GM19351 (cell line): ENCODE results near the gene OR52B2.

Experiments
- ATAC-seq: cut with Tn5 transposase; IDR thresholded peaks from one replicate; pipeline ENCODE4 v1.9.1; 2021; ENCODE audit warnings: mild to moderate bottlenecking, moderate library complexity; ENCODE audit not compliant: unreplicated experiment

OR52B2 gene

DNA sequence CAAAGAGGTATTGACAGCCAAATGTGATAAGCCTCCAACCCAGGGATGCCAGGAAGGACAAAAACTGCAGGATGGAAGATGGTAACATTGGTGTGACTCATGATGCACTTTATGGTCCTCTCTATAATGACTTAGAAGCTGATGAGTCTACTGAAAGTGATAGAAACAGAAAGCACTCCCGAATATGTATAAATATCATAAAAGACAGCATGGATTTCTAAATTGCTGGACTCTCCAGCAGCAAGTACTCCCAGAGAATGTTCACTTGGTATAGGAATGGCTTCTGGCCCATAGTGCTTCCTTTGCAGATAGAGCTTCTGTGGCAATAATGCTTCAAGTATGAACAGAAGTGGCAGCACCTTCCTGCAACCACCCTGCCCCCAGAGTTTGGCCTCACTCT is at the start of gene OR52B2:
Gene OR52B2 (minus strand): TSS at position 101 of the 400 bp plus-strand sequence. CDS start 0 bp downstream, at position 101.
- no peak for ATAC-seq

DNA sequence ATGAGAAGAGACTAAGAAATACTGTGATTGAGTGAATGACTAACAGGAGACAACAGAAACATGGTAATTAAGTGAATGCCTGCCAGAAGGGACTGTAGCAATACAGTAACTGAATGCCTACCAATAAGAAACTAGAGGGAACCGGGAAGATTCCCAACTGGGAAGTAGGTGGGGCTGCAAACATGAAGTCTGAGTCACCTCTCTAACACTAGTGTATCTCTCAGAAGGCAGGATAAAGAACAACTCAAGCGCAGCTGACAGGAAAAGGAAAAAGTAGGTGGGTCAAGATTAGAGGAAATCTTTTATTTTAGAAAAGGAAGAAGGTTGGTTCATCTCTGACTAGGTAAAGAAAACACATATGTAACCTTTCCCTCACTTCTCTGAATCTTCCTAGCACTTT is 49.2 kb upstream of the OR52B2 start:
- no peak for ATAC-seq

DNA sequence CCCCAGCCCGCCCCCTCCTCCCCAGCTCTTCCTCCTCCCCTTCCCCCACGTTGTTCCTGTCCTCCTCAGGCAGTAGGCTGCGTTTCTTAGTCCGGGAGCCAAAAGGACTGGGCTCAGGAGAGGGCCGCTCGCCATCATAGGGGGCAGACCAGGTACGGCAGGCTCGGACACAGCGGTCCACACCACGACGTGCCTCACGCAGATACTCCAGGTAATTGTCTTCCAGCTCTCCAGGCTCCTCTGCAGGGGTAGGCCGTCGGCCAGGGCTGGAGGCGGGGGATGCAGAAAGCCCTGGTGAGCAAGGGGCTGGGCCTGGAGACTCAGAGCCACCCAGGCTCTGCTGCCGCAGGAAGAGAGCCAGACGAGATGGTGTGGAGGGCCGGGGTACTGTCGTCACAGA is 47.6 kb upstream of the OR52B2 start:
- no peak for ATAC-seq

DNA sequence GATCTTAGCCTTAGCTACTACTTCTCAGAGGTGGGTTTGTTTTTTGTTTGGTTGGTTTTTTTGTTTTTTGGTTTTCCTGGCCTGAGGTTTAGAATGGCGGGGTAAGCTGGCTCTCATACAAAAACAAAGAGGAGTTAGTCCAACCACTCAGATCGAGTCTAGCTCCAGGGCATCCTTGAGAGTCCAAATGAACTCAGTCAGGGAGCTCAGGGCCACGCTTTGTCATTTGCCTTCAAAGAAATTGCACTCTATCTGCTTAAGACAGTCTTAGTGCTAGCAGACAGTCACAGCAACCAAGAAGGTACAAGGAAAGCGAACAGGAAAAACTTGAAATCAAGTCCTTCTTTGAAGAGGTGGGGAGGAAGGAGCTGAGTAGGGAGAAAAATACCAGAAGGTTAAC is 46.4 kb upstream of the OR52B2 start:
- no peak for ATAC-seq

DNA sequence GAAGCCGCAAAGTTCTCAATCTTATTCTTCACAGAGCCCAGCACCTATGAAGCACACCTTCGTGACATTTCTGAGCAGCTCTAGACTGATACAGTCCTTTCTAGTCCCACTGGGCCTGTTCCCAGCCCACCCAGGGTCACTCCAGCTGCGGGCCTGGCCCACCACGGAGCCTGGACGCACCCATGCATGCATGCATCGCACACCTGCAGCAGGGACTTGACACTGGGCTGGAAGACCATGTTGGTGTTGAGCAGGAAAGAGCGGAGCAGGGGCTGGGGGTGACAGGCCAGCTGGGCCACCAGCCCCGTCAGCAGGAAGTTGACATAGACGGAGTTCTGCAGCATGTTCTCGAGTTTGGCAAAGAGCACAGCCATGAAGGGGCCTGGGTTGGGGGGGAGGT is 44.4 kb upstream of the OR52B2 start:
- no peak for ATAC-seq

DNA sequence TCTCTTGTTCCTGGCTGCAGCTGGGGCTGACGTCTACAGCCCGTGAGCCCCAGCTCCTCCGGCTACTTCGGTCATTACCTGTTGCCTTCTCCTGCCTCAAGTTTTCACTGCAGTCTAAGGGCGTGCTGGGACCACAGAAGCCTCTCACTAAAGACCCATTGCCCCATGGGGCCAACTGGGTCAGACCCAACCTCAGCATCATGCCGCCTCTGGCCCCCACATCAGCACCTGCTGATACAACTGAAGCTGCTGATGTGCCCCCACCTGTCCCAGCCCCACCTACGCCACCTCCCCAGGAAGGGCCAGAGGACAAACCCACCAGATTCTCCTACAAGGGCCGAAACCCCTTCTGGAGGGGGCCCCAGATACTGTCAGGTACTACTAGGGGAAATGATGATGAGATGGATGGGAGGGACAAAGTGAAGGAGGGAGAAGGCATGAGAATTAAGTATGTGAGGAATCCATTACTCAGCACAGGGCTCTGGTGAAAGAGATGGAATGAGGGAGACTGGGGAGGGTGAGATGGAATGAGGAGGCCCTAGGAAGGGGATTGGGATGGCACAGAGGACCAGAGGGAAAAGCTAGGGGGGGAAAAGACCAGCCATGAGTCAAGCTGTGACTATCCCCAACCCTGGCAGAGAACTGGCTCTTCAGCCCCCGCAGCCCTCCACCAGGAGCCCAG is 40.3 kb upstream of the OR52B2 start:
- ATAC-seq: no peak

DNA sequence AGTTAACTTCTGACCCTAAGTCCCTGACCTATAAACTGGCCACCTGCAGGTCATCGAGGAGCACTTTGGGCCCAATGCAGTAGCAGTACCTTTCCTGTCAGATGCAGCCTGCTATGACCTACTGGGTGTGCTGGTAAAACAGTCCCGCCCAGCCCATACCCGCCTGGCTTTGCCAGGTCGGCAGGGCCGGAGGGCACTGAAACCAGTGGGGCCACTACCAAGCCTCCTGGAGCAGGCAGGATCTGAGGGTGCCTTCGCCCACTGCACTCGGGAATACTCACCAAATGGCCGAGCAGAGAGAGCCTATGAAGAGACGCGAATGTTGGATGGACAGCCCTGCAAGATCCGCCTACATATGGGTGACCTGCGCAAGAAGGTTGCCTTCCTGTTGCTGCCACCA is 39.7 kb upstream of the OR52B2 start:
- no peak for ATAC-seq

DNA sequence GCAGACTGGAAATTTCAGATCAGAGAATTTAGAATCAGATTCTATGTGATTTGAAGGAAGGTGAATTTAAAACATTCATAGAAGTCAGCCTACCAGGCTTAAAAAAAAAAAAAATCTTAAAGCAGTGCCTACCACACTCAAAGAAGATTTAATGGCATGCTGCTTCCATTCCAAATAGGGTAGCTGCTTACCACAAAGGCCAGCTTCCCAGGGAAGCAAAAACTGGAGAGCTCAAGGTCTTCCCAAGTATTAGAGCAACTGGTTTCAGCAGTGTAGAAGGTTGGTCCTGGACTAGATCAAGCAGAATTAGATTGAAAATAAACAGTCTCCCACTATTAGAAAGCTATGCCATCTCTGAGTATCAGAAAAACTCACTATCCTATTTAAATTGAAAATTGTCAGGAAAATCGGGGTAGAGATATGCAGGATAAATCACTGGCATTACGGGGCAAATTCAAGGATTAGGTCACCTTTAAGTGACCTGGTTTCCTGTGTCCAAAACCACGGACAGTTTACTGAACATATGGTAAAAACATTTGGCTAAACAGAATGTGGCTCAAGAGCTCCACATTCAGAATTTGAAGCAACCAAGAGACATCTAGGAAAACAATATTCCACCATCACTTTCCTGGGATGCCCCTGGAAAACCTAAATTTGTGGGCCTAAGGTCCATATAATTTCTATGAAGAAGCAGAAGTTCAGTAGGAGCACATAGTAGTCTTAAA is 36.5 kb upstream of the OR52B2 start:
- no peak for ATAC-seq

DNA sequence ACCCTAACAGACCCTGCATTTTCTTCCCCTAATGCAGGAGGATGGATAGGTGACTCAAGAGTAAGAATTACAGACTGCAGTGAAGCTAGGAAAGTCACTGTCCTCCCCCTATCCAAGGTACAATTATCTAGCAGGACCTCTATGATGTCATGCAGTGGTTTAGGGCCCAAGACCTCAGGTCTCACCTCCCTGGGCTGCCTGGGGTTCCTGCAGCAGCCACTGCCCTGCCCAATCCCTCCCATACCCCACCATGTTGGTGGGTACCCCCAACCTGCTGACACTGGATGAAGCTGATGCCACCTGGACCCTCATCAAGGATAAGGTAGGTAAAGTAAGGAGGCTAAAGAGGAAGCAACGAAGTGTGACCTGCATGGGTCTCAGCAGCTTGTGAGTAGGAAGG is 35.2 kb upstream of the OR52B2 start, which contains the start of gene C11orf42:
Gene C11orf42 (plus strand): TSS at position 192 of the 400 bp plus-strand sequence. CDS start 59 bp downstream, at position 251.
- ATAC-seq: no peak

DNA sequence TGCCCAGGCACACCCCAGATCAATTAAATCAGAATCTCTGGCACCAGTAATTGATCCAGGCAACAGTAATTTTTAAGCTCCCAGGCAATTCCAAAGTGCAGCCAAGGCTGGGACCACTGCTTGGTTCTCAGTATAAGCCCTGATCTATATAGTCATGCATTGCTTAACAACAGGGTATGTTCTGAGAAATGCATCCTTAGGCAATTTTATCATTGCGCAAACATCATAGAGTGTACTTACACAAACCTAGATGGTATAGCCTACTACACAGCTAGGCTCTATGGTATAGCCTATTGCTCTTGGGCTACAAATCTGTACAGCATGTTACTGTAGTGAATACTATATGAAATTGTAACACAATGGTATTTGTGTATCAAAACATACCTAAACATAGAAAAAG is 34.6 kb upstream of the OR52B2 start:
- no peak for ATAC-seq

DNA sequence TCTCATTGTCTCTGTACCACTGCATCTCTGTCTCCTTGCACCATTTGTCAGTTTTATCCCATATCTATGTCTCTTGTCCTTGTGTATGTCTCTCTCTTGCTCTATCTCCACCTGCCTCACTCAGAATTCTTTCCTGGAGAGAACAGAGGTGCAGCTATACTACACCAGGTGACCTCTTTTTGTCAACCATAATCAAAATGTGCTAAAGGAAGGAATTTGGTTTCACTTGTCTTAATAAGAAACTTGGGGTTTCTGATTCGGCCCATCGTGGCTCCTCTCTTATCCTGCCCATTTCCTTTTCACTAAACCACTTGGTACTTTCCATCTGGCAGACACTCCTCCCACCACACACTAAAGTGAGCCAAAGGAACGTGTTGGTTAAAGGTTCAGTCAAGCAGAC is 33.2 kb upstream of the OR52B2 start:
- ATAC-seq: peak; percentile 70

DNA sequence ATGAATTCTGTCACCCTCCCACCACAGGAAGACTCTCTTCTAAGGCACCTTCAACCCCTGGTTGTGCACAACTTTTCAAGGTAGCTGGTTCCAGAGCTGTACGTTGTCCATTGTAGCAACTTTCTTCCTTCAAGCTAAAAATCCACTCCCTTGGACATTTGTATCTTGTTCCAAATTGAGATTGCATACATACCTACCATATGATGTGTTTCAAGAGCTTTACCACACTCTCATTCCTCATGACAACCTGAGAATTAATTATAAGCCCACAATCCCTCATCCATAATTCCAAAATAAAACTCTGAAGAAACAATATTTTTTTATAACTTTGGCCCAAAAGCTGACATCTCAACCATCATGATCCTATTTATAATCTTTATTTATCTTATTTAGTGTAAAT is 31.9 kb upstream of the OR52B2 start:
- no peak for ATAC-seq

DNA sequence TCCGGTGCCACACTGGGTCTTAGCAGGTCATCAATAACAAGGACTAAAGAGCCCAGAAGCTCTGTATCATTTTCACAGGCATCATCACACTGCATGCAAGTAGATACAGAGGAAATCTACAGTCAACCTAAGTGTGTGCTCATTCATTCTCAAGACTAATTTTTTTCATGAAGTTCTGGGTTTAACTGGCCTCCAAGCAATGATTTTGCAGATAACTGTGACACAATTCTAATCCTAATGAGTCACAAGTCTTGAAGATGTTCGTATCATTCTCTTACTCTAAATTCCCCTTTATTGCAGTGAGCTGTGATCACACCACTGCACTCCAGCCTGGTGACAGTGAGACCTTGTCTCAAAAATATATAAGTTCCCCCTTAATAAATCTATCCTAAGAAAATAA is 31.4 kb upstream of the OR52B2 start:
- ATAC-seq: no peak

DNA sequence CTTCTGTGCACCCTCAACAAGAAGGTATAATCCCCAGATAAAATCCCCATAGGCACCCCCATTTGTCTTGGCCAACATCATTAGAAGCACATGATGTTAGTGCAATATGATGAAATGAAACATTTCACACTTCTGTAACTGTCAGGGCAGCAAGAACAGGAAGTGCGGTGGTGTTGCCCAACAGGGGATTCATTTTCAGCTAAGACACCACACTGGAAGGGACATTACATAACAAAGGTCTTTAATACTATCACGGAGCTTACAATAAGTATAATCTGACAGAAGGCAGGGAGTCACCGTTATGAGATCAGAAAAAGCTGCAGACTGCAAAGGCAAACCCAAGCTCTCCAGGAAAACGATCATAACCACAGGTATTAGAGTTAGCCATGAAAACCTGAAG is 30.8 kb upstream of the OR52B2 start:
- ATAC-seq: no peak

DNA sequence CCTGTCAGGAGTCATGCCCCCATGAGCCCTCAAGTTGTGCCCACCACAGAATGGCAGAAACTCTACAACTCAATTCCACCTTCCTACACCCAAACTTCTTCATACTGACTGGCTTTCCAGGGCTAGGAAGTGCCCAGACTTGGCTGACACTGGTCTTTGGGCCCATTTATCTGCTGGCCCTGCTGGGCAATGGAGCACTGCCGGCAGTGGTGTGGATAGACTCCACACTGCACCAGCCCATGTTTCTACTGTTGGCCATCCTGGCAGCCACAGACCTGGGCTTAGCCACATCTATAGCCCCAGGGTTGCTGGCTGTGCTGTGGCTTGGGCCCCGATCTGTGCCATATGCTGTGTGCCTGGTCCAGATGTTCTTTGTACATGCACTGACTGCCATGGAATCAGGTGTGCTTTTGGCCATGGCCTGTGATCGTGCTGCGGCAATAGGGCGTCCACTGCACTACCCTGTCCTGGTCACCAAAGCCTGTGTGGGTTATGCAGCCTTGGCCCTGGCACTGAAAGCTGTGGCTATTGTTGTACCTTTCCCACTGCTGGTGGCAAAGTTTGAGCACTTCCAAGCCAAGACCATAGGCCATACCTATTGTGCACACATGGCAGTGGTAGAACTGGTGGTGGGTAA is 29.2 kb upstream of the OR52B2 start, which contains the start of gene OR52W1:
Gene OR52W1 (plus strand): TSS at position 51 of the 637 bp plus-strand sequence. CDS start 0 bp downstream, at position 51.
- ATAC-seq: no peak

DNA sequence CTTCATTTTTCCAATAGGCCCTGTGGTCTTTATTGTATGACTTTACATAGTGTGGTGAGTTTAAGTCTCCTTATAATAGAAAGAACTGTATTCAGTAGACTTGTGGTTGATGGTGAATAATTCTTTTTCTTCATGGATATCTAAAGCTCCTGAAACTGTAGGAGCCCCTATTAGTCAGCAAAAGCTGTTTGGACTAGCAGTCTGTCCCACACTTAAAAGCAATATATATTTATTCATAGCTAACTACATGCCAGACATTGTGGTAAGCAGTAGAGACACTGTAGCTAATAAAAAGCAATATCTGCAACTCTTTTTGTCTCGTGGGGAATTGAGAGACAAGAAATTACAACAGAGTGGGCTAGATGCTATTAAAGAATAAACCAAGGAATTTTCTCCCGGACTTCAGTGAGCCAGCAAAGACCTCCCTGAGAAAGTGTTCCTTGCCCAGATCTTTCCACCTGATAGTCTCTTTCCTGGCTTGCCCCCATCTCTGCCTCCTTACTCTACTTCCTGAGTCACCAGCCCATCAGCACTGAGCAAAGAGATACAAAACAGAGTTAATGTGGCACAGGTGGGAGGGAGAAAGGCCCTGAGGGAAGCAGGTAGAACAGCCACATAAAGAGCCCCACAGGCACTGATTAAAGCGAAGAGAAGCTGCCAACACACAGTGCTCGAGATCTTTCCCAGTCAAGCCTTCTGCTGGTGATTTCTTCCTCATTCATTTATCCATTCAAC is 27.5 kb upstream of the OR52B2 start:
- no peak for ATAC-seq

DNA sequence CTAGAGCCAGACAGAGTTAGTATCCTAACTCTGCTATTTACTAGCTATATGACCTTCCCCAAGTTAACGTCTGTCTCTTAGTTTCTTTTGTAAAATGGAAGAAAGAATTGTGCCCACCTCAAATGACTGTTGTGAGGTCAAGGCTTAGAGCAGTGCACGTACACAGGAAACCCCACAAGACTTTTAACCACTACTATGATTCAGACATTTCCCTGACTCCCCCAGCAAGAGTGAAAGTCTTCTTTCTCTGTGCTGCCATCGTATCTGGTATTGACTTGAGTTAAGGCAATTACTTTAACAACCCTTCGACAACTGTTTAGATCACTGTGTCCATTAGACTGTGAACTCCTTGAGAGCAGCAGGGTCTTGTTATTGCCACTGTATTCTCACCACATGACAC is 26.3 kb upstream of the OR52B2 start:
- ATAC-seq: peak; percentile 42

DNA sequence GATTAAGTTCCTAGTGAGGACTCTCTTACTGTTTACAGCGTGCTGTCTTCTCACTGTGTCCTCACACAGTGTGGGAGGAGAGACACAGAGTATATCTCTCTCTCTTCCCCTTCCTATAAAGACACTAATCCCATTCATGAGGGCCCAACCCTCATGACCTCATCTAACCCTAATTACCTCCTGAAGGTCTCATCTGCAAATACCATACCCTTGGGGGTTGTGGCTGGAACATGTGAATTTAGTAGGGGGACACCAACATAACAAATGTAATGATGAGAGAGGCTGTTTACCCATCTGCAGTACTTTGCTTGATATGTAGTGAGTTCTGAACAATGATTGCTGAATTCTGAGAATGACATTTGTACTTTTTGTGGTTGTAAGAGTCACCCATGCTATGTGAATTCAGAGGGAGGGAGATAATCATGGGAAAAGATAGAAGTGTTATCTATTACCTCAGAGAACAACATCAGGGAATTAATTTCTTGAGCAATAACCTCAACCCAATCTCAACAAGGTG is 24.0 kb upstream of the OR52B2 start:
- ATAC-seq: no peak

DNA sequence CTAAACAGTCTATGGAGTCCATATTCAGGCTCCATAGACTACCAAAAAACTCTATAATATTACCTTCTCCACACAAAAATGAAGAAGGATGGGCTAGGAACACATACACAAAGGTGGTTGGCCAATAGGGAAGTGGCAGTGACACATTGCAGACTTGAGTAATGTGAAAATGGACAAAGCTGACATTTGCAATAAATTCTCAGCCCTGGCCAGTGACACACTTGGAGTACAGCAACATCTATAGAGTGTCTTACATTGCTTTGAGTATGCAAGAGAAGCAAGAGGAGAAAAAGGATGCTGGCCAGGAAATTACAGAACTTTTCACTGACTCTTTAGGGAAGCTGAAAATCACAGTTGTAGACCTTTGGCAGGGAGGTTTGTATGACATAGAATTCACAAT is 21.6 kb upstream of the OR52B2 start:
- ATAC-seq: no peak

DNA sequence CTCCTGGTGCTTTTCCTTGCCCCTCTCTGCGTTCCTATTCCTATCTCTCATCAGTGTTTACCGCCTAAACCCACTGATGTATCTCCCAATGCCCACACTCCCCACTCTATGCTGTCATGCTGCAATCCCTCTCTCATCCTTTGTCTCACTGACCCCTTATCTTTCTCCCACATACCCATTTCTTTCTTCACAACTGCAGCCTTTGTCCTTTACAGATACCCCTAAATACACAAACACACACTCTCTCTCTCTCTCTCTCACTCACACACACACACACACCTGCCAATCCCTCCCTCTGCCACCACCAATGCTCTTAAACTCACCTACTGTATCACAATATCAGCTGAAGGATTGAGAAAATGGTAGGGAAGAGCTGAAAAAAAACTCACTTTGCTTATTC is 5.3 kb upstream of the OR52B2 start:
- ATAC-seq: no peak
